DND-41 (cell line): ENCODE results near the gene PIK3C2B.

Experiments used
- EZH2 ChIP-seq: IDR thresholded peaks from 3 replicates; pipeline ENCODE4 v1.6.1; 2012; ENCODE audit warnings: borderline replicate concordance, low read depth, mild to moderate bottlenecking, moderate library complexity, low read length, inconsistent platforms; ENCODE audit not compliant: severe bottlenecking
- TF ChIP-seq, protein P1 (sequence below): IDR thresholded peaks from 2 replicates; pipeline ENCODE4 v1.5.1; 2012; ENCODE audit warnings: borderline replicate concordance, low read length, moderate library complexity, mild to moderate bottlenecking; ENCODE audit not compliant: poor library complexity, severe bottlenecking; ENCODE audit errors: extremely low read depth

DNA sequence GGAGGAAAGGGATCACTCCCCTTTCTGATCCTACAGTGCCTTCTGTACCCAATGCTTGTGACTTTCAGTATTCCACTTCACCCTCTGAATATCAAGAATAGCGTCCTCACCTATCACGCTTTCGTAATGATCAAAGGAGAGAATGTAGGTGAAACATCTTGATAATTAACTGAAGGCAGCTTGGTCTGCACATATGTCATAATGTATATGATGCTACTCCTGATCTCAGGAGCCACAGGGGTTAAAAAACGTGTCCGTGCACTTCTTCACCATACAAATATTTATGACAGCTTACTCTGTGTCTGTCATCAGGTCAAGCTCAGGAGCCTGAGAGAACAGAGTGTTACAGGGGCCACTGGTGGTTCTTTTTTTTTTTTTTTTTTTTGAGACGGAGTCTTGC lies 1.2 kb upstream of the PIK3C2B start:
- TF ChIP-seq, protein P1, sequence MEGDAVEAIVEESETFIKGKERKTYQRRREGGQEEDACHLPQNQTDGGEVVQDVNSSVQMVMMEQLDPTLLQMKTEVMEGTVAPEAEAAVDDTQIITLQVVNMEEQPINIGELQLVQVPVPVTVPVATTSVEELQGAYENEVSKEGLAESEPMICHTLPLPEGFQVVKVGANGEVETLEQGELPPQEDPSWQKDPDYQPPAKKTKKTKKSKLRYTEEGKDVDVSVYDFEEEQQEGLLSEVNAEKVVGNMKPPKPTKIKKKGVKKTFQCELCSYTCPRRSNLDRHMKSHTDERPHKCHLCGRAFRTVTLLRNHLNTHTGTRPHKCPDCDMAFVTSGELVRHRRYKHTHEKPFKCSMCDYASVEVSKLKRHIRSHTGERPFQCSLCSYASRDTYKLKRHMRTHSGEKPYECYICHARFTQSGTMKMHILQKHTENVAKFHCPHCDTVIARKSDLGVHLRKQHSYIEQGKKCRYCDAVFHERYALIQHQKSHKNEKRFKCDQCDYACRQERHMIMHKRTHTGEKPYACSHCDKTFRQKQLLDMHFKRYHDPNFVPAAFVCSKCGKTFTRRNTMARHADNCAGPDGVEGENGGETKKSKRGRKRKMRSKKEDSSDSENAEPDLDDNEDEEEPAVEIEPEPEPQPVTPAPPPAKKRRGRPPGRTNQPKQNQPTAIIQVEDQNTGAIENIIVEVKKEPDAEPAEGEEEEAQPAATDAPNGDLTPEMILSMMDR = no peak
- no peak for TF ChIP-seq EZH2
